DMS 273 treated with DMSO at 0.1 percent for 48 hours (cell line): ENCODE data around the gene TEKTIP1.
"Not testable (repeated sequence)": the region's sequence is repeated elsewhere in the genome, so short reads cannot be mapped to it uniquely, and the experiment has no call there.

Experiments used
- DNase-seq: peaks from one replicate; lab custom pipeline; 2025; lab: John Stamatoyannopoulos, UW

Gene TEKTIP1

DNA sequence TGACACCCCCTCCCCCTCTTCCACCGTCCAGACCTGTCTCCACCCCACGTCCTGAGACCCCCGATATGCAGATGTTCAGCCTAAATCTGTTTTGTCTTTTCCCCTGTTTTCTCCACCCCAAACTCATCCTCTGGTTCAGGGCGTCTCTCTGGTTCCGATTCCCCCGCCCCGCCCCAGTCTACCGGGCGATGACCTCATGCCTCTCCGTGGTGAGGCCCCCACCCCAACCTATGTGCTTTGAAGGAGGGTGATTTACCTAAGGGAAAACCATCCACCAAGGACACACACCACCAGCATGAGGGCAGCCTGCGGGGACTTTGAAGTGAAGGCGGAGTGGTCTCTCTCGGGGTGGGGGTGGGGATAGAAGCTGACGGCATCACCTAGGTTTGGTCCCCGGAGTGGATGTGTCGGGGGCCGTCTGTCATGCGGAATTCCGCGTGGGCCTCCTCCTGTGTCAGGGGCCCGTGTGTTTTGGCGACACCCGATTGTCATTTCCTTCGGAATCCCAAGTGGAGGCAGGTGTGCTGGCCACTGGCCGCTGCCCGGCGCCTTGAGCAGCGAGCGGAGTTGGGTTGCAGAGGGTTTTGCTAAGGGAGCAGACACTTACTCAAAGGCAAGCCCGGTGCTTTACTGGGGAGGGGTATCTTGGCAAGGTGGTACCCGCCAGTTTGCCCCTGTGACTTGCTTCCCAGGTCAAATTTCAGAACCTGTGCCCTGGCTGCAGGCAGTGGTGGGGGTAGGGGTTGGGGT is 31.4 kb upstream of the TEKTIP1 start:
- DNase-seq: no peak

DNA sequence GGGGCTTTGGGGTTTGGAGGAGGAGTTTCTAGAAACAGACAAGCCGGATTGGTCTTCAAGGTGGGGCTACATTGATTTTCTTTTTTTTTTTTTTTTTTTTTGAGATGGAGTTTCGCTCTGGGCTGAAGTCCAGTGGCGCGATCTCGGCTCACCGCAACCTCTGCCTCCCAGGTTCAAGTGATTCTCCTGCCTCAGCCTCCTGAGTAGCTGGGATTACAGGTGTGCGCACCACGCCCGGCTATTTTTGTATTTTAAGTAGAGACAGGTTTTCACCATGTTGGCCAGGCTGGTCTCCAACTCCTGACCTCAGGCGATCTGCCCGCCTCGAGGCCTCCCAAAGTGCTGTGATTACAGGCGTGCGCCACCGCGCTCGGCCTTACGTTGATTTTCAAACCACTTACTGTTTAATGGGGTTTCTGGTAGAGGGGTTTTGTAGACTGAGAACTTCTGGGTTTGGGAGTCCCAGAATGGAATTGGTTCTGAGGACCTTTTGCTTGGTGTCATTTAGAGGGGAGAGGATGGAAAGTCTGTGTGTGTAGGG is 30.8 kb upstream of the TEKTIP1 start:
- DNase-seq: not testable (repeated sequence)

DNA sequence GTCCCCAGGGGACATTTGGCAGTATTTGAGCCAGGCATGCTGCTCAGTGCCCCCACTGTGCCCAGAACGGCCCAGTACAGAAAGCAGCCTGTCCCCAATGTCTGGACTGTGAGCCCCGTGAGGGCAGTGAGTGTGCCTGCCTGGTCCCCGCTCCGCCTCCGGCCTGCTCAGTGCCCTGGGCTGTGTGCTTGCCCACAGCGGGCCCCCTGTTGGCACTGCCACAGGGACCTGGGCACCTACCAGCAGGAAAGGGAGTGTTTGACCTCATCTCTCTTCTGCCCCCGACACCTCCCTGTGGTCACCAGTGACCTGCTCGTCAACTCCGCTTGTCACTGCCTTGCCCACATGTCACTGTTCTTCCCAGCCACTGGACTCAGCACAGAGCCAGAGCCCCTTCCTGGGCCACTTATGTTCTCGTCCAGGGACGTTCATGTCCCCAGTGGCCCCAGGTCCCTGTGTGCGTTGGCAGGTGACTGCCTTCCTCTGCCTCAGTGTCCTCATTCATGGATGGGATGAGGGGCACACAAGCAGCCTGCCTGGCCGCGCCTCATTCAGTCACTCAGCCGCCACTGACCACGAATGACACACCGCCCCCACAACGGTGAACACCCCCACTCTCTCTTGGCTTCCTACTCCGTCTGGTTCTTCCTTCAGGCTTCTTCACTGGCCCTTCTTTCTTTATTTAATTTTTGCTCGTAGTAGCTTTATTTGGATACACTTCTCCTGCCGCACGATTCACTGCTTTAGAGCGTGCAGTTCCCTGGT is 30.0 kb upstream of the TEKTIP1 start:
- no peak for DNase-seq

DNA sequence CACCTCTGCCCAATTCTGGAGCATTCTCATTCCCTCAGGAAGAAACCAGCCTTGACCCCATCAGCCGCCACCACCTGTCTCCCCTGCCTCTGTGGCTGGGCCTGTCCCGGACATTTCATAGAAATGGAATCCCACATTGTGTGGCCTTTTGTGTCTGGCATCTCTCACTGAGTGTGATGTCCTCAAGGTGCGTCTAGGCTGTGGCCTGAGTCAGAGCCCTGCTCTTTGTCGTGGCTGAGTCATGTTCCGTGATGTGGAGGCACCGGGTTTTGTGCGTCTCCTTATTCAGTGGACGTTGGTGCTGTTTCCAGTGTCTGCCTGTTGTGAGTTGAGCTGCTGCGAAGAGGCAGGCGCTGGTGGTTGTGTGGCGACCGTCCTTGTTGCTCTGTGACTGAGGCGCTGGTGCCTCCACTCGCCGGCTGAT is 29.4 kb upstream of the TEKTIP1 start:
- DNase-seq: no peak

DNA sequence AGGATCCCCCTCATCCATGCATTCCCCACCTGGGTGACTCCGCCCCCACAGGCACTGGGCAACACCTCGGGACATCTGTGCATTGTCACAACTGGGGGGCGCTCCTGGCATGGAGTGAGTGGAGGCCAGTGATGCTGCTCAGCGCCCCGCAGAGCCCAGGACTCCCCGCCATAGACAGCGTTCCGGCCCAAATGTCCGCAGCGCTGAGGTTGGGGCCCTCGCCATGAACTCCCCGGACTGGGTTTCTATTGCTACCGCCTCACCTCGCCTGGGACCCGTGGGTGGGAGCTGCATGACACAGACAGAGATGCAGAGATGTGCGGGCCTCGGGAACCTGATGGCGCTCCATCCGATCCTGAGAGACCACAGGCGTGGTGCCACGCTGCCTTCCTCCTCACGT is 28.2 kb upstream of the TEKTIP1 start:
- no peak for DNase-seq

DNA sequence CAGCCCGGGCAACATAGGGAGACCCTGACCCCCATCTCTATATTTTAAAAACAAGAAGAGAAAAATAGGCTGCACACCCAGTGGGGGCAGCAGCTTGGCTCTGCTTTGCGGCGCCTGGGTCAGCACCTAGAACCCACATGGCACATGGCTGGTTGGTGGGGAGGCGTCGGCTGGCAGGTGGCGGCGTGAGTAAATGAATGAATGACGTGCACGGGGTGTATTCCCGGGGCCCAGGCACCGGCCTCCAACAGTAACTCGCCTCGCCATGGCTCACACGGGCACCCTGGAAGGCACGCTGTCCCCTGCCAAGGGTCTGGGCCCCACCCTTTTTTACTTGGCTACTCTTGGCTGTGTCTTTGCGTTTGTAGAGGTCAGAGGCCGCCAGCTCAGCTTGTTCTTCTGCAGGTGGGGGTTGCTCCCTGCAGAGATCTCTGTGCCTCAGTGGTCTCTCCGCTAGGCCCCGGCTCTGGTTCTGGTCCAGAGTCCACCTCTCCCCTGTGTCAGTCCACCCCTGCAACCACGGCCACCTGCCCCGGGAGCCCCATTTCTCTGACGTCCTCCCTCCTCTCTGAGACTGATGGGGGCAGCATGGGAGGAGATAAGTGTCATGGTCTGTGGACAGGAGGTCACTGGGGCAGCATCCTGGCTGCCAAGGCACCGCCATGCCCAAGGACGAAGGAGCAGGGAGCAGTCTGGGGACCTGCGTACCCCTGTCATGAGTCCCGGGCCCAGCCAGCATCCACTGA is 27.3 kb upstream of the TEKTIP1 start:
- no peak for DNase-seq

DNA sequence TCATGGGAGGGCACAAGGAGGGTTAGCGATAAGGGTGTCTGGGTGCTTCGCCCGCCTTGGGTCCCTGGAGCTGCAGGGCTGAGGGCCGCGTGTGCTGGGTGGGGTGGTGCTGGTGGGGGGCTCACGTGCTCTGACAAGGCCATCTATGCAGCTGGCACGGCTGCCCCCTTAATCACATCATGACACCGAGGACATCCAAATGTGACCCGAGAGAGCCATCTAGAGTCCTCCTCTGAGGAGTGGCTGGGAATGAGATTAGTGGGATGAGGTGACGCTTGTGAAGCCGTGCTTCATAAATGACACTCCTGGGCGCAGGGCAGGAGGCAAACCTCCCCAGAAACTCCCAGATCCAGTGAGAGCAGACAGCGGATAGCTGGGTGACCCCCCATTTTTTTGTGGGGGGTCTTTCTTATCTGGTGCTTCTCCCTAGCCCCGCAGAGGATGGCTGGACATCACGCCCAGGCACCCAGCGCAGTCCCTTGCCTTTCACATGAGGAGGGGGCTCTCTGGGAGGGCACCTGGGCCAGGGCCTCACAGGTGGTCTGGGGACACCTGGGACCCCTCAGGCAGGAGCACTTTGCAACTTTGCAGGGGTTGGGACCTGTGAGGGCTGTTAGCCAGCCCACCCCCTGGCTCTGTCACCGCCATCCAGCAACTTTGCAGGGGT is 26.3 kb upstream of the TEKTIP1 start:
- no peak for DNase-seq

DNA sequence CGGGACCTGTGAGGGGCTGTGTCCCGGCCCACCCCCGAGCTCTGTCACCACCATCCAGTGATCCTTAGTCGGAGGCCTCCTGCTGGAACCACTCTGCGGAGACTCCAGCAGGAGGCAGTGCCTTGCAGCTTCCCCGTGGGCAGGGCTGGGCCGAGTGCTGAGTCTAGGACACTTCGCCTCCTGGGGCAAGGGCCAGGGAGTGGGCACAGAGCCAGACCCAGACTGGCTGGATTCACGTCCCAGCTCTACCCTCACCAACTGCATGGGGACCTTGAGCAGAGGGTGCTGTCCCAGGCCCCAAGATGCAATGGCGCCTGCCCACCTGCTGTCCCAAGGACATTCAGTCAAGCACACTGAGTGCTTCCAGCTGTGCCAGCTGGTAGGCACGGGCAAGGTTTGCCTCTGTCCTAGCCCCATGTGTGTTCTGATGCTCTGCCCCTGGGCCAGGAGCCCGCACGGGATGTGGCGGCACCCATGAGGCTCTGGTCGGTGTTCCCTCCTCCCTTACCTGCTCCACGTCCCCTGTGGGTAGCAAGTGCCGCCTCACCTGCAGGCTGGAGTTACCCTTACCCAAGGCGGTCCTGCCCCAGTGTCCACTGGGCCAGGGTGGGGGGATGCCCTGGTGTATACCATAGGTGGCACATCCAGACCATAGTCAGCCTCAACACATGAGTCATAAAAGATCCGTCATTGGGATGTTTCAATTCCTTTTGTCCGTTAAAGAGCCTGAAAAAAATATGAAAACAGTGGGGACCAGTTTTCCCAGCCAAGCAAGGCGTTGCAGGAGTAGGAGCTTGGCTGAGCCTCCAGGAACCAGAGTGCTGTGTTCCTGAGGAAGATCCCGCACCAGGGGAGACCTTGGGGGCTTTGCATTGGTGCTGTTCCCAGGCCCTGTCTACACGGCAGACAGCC is 25.5 kb upstream of the TEKTIP1 start:
- no peak for DNase-seq

DNA sequence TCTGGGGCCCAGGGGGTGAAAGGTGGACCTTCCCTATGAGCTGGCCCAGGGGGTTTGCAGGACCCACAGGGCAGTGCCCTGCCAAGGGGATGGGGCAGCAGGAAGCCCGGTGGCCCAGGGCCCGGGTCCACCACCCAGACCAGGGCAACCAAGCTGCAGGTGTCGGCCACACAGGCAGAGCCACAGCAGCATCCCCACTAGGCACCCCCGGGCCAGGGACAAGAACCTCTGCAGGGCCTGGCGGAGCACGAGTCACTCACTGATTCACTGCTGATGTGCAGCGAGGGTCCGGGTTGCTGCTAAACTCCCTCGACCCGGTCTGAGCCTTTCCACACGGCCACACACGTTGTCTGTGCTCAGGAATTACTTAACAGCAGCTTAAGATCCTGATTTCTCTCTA is 24.0 kb upstream of the TEKTIP1 start:
- DNase-seq: no peak

DNA sequence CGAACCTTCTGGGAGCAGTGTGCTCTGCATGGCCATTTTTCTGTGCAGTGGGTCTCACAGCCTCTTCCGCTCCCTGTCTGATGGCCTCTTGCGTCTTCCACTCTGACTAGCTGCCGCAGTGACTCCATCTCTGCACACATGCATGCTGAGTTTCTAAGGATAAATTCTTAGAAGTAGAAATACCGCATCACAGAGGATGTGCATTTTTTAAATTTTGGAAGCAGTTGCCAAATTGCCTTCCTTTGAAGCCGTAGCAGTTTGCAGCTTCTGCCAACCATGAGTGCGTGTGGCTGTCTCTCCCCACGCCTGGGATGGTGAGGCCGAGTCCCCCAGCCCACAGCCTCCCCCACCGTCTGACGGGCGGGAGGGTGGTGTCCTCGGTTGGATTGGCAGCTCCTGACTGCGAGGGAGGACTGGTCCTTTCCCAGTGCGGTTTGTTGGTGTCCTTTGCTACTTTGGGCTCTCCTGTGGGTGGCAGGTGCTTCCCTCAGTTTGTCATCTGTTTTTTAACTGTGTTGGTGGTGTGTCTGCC is 23.0 kb upstream of the TEKTIP1 start:
- no peak for DNase-seq

DNA sequence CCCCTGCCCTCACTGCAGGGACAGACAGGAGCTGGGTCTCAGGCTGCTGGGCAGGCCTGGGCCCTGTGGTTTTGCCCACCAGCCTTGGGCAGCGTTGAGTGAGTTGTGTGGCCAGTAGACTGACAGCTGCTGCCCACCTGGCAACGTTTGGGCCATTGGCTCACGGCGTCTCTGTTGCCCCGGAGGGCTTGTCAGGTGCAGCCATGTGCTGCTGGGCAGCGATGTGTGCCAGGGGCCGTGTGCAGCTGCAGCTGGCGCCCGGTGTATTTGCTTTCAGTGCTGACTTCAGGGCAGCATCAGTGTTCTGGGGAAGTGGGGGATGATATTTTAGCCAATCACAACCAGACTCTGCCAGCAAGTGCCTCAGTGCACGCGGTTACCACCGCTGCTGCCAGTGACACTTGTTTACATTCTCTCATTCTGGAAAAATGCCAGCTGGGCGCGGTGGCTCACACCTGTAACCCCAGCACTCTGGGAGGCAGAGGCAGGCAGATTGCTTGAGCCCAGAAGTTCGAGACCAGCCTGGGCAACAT is 22.2 kb upstream of the TEKTIP1 start:
- peak; percentile 19 for DNase-seq

DNA sequence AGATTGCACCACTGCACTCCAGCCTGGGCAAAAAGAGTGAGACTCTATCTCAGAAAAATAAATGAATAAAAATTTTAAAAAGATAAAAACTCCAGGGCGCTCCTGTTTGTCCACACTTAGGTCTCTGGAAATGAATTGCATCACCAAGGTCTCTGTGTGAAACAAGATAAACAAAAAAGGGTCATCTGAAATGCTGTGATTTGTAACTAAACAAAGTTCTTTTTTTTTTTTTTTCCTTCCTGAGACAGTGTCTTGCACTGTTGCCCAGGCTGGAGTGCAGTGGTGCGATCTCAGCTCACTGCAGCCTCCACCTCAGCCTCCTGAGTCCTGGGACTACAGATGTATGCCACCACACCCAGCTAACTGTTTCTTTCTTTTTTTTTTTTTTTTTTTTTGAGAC is 21.3 kb upstream of the TEKTIP1 start:
- no peak for DNase-seq

DNA sequence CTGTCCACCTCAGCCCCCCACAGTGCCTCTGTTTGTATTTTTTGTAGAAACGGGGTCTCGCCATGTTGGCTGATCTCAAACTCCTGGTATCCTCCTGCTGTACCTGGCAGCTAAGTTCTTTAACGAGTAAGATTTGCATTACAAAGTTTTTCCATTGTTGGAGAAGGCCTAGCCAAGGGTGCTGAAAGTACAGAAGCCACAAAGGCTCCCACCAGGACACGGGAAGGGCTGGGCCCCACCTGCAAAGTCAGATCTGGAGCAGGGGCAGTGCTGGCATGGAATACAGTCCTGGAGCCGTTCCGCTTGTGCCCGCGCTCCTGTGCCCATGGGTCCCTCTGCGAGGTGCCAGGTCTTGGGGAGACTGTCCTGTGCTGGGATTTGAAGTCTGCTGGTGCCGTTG is 20.7 kb upstream of the TEKTIP1 start:
- DNase-seq: no peak

DNA sequence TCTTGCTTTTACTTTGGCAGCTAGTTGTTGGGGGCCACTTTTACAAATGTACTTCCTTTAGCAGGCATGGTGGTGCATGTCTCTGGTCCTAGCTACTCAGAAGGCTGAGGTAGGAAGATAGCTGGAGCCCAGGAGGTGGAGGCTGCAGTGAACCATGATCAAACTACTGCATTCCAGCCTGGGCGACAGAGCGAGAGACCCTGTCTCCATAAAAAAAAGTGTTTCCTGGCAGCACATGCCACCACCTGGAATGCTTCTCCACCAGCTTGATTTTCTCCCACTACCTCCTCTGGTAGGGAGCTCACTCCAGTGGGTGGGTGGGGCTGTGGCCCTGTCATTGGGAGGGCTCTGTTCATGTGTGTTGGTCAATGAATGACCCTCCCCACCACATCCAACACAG is 20.3 kb upstream of the TEKTIP1 start:
- DNase-seq: no peak

DNA sequence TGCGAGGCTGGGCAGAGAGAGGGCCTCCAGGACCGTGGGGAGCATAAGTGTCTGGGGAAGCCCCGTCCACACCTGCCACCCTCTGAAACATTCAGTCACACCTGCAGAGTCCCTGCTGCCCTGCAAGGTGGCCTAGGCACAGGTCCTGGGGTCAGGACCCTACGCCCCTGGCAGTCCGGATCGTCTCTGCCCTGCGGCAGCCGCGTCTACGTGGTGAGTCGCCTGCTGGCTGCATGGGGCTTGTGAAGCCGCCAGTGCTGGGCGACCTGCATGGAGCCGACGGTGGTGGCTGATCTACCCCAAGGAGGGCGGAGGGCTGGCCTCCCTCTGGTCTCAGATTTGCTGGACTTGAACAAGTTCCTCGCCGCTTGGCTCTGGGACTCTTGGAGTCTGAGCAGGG is 19.8 kb upstream of the TEKTIP1 start:
- DNase-seq: no peak

DNA sequence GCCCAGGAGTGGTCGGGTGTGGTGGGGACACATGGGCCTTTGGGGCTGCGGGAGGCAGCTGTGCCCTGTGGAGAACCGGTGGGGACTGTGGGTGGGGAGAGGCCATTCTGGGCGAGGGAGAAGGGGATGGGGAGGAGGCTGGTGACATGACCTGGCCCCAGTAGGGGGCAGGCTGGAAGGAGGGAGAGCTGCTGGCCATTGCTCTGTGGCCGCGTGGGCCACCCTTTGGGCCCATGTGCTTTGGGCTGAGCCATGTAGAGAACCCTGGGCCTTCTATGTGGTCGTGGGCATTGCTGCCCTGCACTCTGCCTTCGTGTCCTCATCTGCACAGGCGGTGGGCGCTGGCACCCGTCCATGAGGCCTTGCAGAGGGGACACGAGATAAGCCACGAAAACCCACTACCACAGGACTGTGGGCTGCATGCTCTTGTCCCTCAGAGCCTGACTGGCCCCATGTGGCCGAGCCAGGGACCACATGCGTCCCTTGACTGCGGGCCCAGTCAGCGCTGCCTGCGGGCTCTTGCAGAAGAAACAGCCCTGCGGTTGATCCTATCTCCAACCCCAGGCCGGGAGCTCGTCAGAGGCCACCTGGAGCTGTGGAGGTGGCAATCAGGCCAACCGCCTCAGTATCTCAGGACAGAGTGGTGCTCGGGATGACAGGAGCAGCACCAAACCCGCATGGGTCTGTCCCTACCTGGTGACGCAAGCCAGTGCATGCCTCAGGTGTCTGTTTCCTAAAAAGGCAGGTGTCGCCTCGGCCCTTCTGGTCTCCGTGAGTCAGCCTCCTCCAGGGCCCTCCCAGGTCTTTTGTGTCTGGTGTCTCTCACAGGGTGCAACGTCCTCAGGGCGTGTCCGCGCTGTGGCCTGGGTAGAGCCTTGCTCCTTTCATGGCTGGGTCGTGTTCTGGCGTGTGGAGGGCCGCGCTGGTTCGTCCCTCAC is 18.5 kb upstream of the TEKTIP1 start:
- DNase-seq: no peak

DNA sequence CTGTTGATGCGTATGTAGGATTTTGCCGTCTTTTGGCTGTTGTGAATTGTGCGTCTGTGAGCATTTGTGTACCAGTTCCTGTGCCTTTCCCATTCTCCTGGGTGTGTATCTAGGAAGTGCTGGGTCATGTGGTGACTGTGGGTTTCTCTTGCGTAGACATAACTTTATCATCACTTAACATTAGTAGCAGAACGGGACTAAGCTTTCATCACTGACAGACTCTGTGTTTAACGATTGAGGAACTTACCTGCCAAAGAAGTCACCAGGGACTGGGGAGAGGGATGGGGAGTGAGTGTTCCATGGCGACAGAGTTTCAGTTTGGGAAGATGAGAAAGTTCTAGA is 17.9 kb upstream of the TEKTIP1 start:
- no peak for DNase-seq

DNA sequence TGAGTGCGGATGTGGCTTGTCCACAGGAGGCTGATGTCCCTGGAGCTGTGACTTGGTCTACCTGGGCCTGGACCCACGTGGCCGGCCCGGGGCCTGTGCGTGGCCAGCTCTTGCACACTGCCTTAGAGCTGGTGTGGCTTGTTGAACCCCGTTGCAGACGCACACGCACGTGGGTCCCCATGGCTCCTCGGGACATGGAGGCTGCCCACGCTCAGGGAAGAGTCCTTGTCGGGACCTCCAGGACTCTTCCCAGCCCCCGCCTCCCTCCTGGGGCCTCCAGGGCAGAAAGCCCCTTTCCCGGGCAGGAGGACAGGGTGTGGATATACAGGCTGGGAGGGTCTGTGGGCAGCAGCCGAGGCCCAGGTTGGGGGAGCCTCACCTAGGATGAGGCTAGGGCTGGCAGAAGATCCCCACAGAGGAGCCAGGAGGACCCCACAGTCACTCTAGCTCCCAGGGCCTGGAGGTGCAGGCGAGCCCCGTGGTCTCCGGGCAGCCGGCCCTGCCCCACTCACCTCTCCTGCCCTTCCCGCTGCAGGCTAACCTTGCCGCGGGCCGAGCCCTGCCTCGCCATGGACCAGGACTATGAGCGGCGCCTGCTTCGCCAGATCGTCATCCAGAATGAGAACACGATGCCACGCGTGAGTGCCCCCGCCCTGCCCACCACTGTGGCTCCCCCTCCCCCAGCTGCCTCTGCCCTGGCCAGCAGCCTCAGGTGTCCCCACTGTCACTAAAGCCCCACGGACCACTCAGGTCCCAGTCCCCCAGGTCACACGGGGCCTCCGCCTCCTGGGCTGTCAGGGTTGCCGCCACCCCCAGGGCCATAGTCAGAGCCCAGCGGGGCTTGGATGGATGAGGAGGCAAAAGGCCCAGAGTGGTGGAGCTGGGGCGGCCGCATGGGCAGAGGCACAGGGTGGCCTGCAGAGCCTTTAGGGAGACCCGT is 16.3 kb upstream of the TEKTIP1 start:
- DNase-seq: no peak
